Endothelial cell of umbilical vein (primary cell): Measurements from ENCODE around the gene ST6GAL1. TPM values are rescaled to one million over a fixed set of nuclear protein-coding genes. Genes with fewer than 3 reads are reported as not detected.
"Not testable (repeated sequence)": the region's sequence is repeated elsewhere in the genome, so short reads cannot be mapped to it uniquely, and the experiment has no call there.

Experiments used
- BruUV-seq: library from RNA; stranded (reverse); fragments of 400-500 nt; replicated peaks from 2 replicates; lab custom pipeline; 2021; lab: Mats Ljungman, UMichigan
- CTCF ChIA-PET: fragments of 300-600, 350-600 bp; sonication (Branson Sonifier 250); formaldehyde crosslinking; loops from one replicate; lab custom pipeline; 2021; ENCODE audit warnings: antibody characterized with exemption, inconsistent platforms; lab: Charles Lee
- POLR2A ChIA-PET: fragments of 300-600, 350-600 bp; sonication (Branson Sonifier 250); formaldehyde crosslinking; loops from one replicate; lab custom pipeline; 2021; ENCODE audit warnings: antibody characterized with exemption, inconsistent platforms; lab: Charles Lee
- DNase-seq: peaks from one replicate; pipeline ENCODE4 v3.0.0-alpha.2; 2011; ENCODE audit warnings: low read depth, low spot score
- FAIRE-seq: peaks from 2 replicates; lab custom pipeline; 2011; peaks lifted over from hg19 to GRCh38; lab: Jason Lieb, UNC
- H2AFZ ChIP-seq: 2 replicates; pipeline ENCODE4 v1.6.0; 2012; ENCODE audit warnings: low read depth, low read length, control low read depth, inconsistent platforms
- H3K27ac ChIP-seq: 2 replicates; pipeline ENCODE4 v1.5.1; 2011; ENCODE audit warnings: low read depth, mild to moderate bottlenecking, control low read depth, low read length, moderate library complexity; ENCODE audit not compliant: insufficient read depth
- H3K27me3 ChIP-seq, 2 experiments: 2 replicates each; pipeline versions ENCODE4 v1.6.0 to v1.6.1; 2011; ENCODE audit warnings: low read length in 2 of 2, mixed read lengths in 1 of 2; ENCODE audit not compliant: control insufficient read depth in 2 of 2, insufficient read depth in 2 of 2
- H3K36me3 ChIP-seq, 2 experiments: 2 replicates in 1 of 2; 3 replicates in 1 of 2; pipeline ENCODE4 v1.5.1; 2011; ENCODE audit warnings: low read length in 2 of 2, mild to moderate bottlenecking in 1 of 2, moderate library complexity in 1 of 2; ENCODE audit not compliant: control insufficient read depth in 2 of 2, insufficient read depth in 2 of 2; ENCODE audit errors: extremely low read depth in 1 of 2
- H3K4me1 ChIP-seq: 3 replicates; pipeline ENCODE4 v1.5.1; 2011; ENCODE audit warnings: mild to moderate bottlenecking, low read length; ENCODE audit not compliant: control insufficient read depth, insufficient read depth; ENCODE audit errors: extremely low read depth
- H3K4me2 ChIP-seq: 2 replicates; pipeline ENCODE4 v1.6.1; 2011; ENCODE audit warnings: low read length, control low read depth, mixed read lengths; ENCODE audit not compliant: insufficient read depth
- H3K4me3 ChIP-seq, 3 experiments: fragments of 200-600 bp in 1 of 3; sonication (generic), shearing (Covaris generic) in 1 of 3; replicated peaks in 1 of 3; 2 replicates each; pipeline ENCODE4 v1.5.1; 2011 to 2016; ENCODE audit warnings: control low read depth in 3 of 3, low read length in 3 of 3, mild to moderate bottlenecking in 2 of 3, inconsistent platforms in 1 of 3, low read depth in 1 of 3, moderate library complexity in 1 of 3; ENCODE audit not compliant: insufficient read depth in 1 of 3
- H3K79me2 ChIP-seq: 2 replicates; pipeline ENCODE4 v1.6.0; 2012; ENCODE audit warnings: low read length, inconsistent platforms; ENCODE audit not compliant: control insufficient read depth, insufficient read depth
- H3K9ac ChIP-seq: replicated peaks from 2 replicates; pipeline ENCODE3; 2011; ENCODE audit warnings: low read length, control low read depth; ENCODE audit not compliant: insufficient read depth; ENCODE audit errors: extremely low read depth
- H3K9me1 ChIP-seq: replicated peaks from 3 replicates; pipeline ENCODE4 v1.6.0; 2011; ENCODE audit warnings: mild to moderate bottlenecking, low read length; ENCODE audit not compliant: control insufficient read depth, insufficient read depth; ENCODE audit errors: extremely low read depth
- H3K9me3 ChIP-seq: replicated peaks from 2 replicates; pipeline ENCODE4 v1.5.1; 2012; ENCODE audit warnings: low read length, inconsistent platforms; ENCODE audit not compliant: control insufficient read depth, insufficient read depth
- H4K20me1 ChIP-seq: replicated peaks from 2 replicates; pipeline ENCODE3; 2011; ENCODE audit warnings: mild to moderate bottlenecking, low read length; ENCODE audit not compliant: control insufficient read depth, insufficient read depth; ENCODE audit errors: extremely low read depth
- EZH2 ChIP-seq: IDR thresholded peaks from 2 replicates; pipeline ENCODE4 v1.6.1; 2012; ENCODE audit warnings: borderline replicate concordance, low read depth, mild to moderate bottlenecking, moderate library complexity, low read length, inconsistent platforms; ENCODE audit not compliant: severe bottlenecking
- FOS ChIP-seq: IDR thresholded peaks from 2 replicates; pipeline ENCODE4 v1.6.1; 2011; ENCODE audit warnings: mild to moderate bottlenecking, low read length, moderate library complexity, borderline replicate concordance; ENCODE audit not compliant: insufficient read depth
- GATA2 ChIP-seq: IDR thresholded peaks from 2 replicates; pipeline ENCODE4 v1.7.0; 2011; ENCODE audit warnings: low read depth, mild to moderate bottlenecking, moderate library complexity, mixed read lengths, low read length; ENCODE audit not compliant: insufficient read length, insufficient read depth
- JUN ChIP-seq: IDR thresholded peaks from 2 replicates; pipeline ENCODE4 v1.6.1; 2011; ENCODE audit warnings: borderline replicate concordance, low read depth; ENCODE audit not compliant: insufficient read length, insufficient read depth
- MYC ChIP-seq: IDR thresholded peaks from one replicate; pipeline ENCODE4 v1.6.1; 2011; ENCODE audit warnings: mild to moderate bottlenecking, low read depth, low read length
- POLR2A ChIP-seq: IDR thresholded peaks from 2 replicates; pipeline ENCODE4 v1.6.1; 2012; ENCODE audit warnings: low read depth, mild to moderate bottlenecking, control low read depth, low read length
- POLR2AphosphoS5 ChIP-seq: IDR thresholded peaks from 2 replicates; pipeline ENCODE4 v1.6.1; 2012; ENCODE audit warnings: low read depth, mild to moderate bottlenecking, control low read depth, low read length, moderate library complexity; ENCODE audit not compliant: insufficient read depth
- dilution Hi-C: fragments of 300-500 bp; cut with MboI; formaldehyde crosslinking; loops from one replicate; pipeline ENCODE4 v1.15.0; 2019; ENCODE audit warnings: low sequenced_read_pairs; ENCODE audit not compliant: extremely low pct_ligation_motif_present
- intact Hi-C: fragments of 100-400 bp; cut with micrococcal nuclease; formaldehyde crosslinking; loops from one replicate; pipeline ENCODE4 v1.10.0; 2022
- polyA plus RNA-seq, 4 experiments: library from polyadenylated mRNA; depleted of rRNA in 3 of 4; stranded (reverse) in 3 of 4; unstranded in 1 of 4; fragments of >200 nt; gene quantifications; 2 replicates each; pipeline versions ENCODE4 v1.2.1 to v1.2.3, GENCODE V29; 2011 to 2012; ENCODE audit warnings: missing spikeins in 1 of 4
- total RNA-seq: library from RNA; stranded (reverse); gene quantifications from 2 replicates; pipeline ENCODE4 v1.2.3, GENCODE V29; 2021
- TF ChIP-seq, protein P1 (sequence below): IDR thresholded peaks from 2 replicates; pipeline ENCODE4 v1.6.1; 2011; ENCODE audit not compliant: insufficient read depth, insufficient read length
- TF ChIP-seq, protein P2 (sequence below), 2 donors: IDR thresholded peaks; 1 replicate in 1 of 2; 2 replicates in 1 of 2; pipeline ENCODE4 v1.5.1; 2011; ENCODE audit warnings: low read length in 2 of 2, mild to moderate bottlenecking in 2 of 2, moderate library complexity in 2 of 2, control low read depth in 1 of 2, inconsistent platforms in 1 of 2, low read depth in 1 of 2; ENCODE audit not compliant: insufficient read depth in 1 of 2; ENCODE audit errors: extremely low read depth in 1 of 2

ST6GAL1 gene
- total and polyA plus RNA-seq, 2 donors (not counting 3 experiments of a cell fraction or from before 2014, with no cell fraction given): 63.9 to 101 TPM

DNA sequence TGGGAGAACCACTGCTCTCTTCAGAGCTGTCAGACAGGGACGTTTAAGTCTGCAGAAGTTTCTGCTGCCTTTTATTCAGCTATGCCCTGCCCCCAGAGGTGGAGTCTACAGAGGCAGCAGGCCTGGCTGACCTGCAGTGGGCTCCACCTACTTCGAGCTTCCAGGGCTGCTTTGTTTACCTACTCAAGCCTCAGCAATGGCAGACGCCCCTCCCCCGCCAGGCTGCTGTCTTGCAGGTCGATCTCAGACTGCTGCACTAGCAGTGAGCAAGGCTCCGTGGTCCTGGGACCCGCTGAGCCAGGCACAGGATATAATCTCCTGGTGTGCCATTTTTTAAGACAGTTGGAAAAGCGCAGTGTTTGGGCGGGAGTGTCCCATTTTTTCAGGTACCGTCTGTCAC, 127.5 kb downstream of the ST6GAL1 start:
- CTCF ChIA-PET, BruUV-seq, intact Hi-C loops, H3K4me2 ChIP-seq, H3K4me3 ChIP-seq, H3K9me3 ChIP-seq, POLR2A ChIA-PET, FAIRE-seq, H3K9ac ChIP-seq, H4K20me1 ChIP-seq, H3K9me1 ChIP-seq, H3K4me1 ChIP-seq, H3K79me2 ChIP-seq, H3K27me3 ChIP-seq, H3K27ac ChIP-seq, DNase-seq, H2AFZ ChIP-seq, dilution Hi-C loops: not testable (repeated sequence)
- peaks cover 0 to 19% of the 10 kb centered on the region in 2 experiments for H3K36me3 ChIP-seq

DNA sequence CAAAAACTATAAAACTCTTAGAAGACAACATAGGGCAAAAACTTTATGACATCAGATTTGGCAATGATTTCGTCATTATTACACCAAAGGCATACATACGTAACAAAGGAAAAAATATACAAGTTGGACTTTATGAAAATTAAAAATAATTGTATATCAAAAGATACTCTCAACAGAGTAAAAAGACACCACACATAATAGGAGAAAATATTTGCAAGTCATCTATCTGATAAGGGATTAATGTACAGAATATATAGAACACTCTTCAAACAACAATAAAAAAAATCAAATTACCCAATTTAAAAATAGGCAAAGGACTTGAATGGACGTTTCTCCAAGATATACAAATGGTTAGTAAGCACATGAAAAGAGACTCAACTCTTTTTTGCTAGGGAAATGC, 131.4 kb downstream of the ST6GAL1 start:
- no peaks in the 10 kb centered on the region for H3K9me3 ChIP-seq
- H3K4me3 ChIP-seq: no peak overlapping the region
- POLR2A ChIA-PET: no interaction called here
- FAIRE-seq (no peak), DNase-seq (no peak)
- no peaks in the 10 kb centered on the region for H3K79me2 ChIP-seq
- BruUV-seq: no TSS peak
- H3K9ac ChIP-seq: no peak overlapping the region
- no peaks in the 10 kb centered on the region for H4K20me1 ChIP-seq
- H2AFZ ChIP-seq: no peak overlapping the region
- no peaks in the 10 kb centered on the region for H3K4me1 ChIP-seq
- peaks cover 3 to 34% of the 10 kb centered on the region in 2 experiments for H3K36me3 ChIP-seq
- H3K27ac ChIP-seq: no peak overlapping the region
- TF ChIP-seq, protein P1, sequence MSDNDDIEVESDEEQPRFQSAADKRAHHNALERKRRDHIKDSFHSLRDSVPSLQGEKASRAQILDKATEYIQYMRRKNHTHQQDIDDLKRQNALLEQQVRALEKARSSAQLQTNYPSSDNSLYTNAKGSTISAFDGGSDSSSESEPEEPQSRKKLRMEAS: no peak
- TF ChIP-seq GATA2 (no peak), MYC (no peak), POLR2AphosphoS5 (no peak), JUN (no peak), POLR2A (no peak), FOS (no peak), EZH2 (no peak)
- TF ChIP-seq, protein P2, sequence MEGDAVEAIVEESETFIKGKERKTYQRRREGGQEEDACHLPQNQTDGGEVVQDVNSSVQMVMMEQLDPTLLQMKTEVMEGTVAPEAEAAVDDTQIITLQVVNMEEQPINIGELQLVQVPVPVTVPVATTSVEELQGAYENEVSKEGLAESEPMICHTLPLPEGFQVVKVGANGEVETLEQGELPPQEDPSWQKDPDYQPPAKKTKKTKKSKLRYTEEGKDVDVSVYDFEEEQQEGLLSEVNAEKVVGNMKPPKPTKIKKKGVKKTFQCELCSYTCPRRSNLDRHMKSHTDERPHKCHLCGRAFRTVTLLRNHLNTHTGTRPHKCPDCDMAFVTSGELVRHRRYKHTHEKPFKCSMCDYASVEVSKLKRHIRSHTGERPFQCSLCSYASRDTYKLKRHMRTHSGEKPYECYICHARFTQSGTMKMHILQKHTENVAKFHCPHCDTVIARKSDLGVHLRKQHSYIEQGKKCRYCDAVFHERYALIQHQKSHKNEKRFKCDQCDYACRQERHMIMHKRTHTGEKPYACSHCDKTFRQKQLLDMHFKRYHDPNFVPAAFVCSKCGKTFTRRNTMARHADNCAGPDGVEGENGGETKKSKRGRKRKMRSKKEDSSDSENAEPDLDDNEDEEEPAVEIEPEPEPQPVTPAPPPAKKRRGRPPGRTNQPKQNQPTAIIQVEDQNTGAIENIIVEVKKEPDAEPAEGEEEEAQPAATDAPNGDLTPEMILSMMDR (IDR thresholded peaks at IDR 0.05; ENCODE audit: extremely low read depth in 1 of 2, insufficient read depth in 1 of 2, low read depth in 1 of 2, low read length in 2 of 2): no peak
- H3K9me1 ChIP-seq: no peaks in the 10 kb centered on the region
- H3K4me2 ChIP-seq: no peak overlapping the region
- H3K27me3 ChIP-seq: no peaks in the 10 kb centered on the region
- CTCF ChIA-PET: interaction anchor here (2.2 kb wide), 1 partner anchor 103 kb away, joined by 4 read pairs; no protein-coding TSS in a partner anchor
- dilution Hi-C loops (no loop called here), intact Hi-C loops (no loop called here)
